HEK293 (cell line): ENCODE measurements around the gene COX10.
A peak's percentile ranks its signal among the peaks of the same experiment; 100 is the strongest.

Experiments
- TCF7L2 ChIP-seq: IDR thresholded peaks from 2 replicates; pipeline ENCODE4 v1.6.1; 2011; ENCODE audit warnings: low read depth, mild to moderate bottlenecking, inconsistent platforms, low read length, moderate library complexity, borderline replicate concordance
- ZNF274 ChIP-seq, 2 experiments: fragments of 200-500 bp in 1 of 2; fragments of 450-650 bp in 1 of 2; sonication (Bioruptor generic) in 1 of 2; formaldehyde crosslinking in 1 of 2; IDR thresholded peaks; 2 replicates each; pipeline versions ENCODE4 v1.5.1 to v1.6.1; 2014 to 2016; ENCODE audit warnings: borderline replicate concordance in 1 of 2, inconsistent platforms in 1 of 2, low read length in 1 of 2, missing biosample characterization in 1 of 2, missing genetic modification characterization in 1 of 2
- ZNF585B ChIP-seq: fragments of 450-650 bp; formaldehyde crosslinking; IDR thresholded peaks from 2 replicates; pipeline ENCODE4 v1.5.1; 2016; ENCODE audit warnings: missing biosample characterization, missing genetic modification characterization
- ZNF785 ChIP-seq: fragments of 450-650 bp; formaldehyde crosslinking; IDR thresholded peaks from 2 replicates; pipeline ENCODE4 v1.5.1; 2016; ENCODE audit warnings: missing biosample characterization, missing genetic modification characterization
- ZSCAN18 ChIP-seq: fragments of 450-650 bp; formaldehyde crosslinking; IDR thresholded peaks from 2 replicates; pipeline ENCODE4 v1.5.1; 2016; ENCODE audit warnings: missing biosample characterization, missing genetic modification characterization
- TF ChIP-seq, protein P1 (sequence below): fragments of 450-650 bp; formaldehyde crosslinking; IDR thresholded peaks from 2 replicates; pipeline ENCODE4 v1.5.1; 2016; ENCODE audit warnings: missing biosample characterization, missing genetic modification characterization

DNA sequence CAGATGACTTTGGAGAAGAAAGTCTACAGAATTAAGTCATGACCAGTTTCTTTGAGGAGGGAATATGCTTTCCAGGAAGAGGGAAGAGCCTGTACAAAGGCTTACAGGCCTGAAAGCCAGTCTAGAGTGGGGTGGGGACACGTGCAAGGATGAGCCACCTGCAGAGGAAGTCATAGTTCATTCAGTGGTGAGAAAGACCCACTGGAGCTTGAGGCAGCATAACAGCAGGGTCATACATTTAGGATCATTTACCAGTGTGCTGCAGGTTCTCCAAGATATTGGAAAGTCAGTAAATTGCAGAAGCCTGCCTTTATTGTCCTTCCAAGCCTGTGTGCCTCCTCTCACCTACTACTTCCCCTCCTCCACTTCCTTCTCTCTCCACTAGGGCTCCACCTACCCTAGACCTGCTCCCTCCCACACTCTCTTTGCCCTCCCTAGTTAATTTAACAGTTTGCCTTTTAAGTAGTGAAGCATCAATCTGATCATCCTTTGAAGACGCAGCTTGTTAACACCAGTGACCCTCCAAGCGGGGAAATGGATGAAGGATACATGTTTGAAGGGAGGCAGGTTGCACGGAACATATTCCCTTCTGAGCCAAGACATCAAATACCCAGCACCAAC, 127.2 kb downstream of the COX10 start:
- TF ChIP-seq, protein P1, sequence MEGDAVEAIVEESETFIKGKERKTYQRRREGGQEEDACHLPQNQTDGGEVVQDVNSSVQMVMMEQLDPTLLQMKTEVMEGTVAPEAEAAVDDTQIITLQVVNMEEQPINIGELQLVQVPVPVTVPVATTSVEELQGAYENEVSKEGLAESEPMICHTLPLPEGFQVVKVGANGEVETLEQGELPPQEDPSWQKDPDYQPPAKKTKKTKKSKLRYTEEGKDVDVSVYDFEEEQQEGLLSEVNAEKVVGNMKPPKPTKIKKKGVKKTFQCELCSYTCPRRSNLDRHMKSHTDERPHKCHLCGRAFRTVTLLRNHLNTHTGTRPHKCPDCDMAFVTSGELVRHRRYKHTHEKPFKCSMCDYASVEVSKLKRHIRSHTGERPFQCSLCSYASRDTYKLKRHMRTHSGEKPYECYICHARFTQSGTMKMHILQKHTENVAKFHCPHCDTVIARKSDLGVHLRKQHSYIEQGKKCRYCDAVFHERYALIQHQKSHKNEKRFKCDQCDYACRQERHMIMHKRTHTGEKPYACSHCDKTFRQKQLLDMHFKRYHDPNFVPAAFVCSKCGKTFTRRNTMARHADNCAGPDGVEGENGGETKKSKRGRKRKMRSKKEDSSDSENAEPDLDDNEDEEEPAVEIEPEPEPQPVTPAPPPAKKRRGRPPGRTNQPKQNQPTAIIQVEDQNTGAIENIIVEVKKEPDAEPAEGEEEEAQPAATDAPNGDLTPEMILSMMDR (tag by site-specific recombination) = 0 out of 2 replicates have a peak, but pooled peaks have one; percentile 26
- TF ChIP-seq ZNF585B (tag by site-specific recombination) = no peak
- TF ChIP-seq ZNF274 (IDR thresholded peaks at IDR 0.05; ENCODE audit: low read length) = no peak
- TF ChIP-seq ZNF274 (tag by site-specific recombination; IDR thresholded peaks at IDR 0.05; ENCODE audit: borderline replicate concordance) = no peak
- TF ChIP-seq ZSCAN18 (tag by site-specific recombination) = no peak
- no peak for TF ChIP-seq TCF7L2
- TF ChIP-seq ZNF785 (tag by site-specific recombination) = no peak
